ENCODE data around the gene TEX2.

DNA sequence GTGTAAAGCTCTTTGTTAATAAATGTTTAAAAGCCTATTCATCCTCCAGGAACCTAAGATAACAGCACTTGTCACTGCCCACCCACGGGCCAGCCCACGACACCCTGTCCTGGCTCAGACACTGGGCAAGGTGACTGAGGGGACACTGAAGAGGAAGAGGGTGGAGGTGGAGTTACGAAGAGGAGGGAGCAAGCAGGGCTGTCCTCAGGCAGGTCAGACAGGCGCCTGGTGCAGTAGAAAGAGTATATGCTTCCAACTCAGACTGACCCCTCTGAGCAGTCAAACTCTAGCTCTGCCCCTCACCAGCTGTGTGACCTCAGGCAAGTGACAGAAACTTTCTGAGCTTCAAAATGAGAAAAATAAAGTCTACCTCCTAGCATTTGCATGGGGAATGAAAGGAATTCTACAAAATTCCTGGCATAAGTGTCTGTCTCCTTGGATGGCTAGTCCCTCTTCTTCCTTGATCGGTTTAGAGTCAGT, 22.8 kb downstream of the TEX2 start:
- TF ChIP-seq EZH2 (IDR thresholded peaks at IDR 0.05; ENCODE audit: insufficient read depth, poor library complexity, severe bottlenecking): no peak
- no peak for TF ChIP-seq EZH2phosphoT487 (IDR thresholded peaks at IDR 0.05; ENCODE audit: insufficient read depth, low read depth)

All from GM23248 (cell line).